ENCODE data around the gene ZNF750. TPM values are rescaled to one million over a fixed set of nuclear protein-coding genes. Genes with fewer than 3 reads are reported as not detected.

Gene ZNF750
- total RNA-seq, 1 donor from 2014 or later: 4.7 TPM

GRCh38 chr17:82851381-82851780 is 11.6 kb upstream of the ZNF750 start:
- peaks cover 3% of the 10 kb centered on the region for H3K36me3 ChIP-seq
- no peak overlapping the region for H3K27ac ChIP-seq
- intact Hi-C loops (cut with DNase I): no loop called here
- H3K27me3 ChIP-seq (ENCODE audit: low read depth): no peaks in the 10 kb centered on the region
- peaks cover 21% of the 10 kb centered on the region for H3K4me1 ChIP-seq
- TF ChIP-seq CTCF (IDR thresholded peaks at IDR 0.05): no peak
- no peak overlapping the region for H3K4me3 ChIP-seq
- no peak for ATAC-seq
- peak; percentile 39 for DNase-seq
- H3K9me3 ChIP-seq: no peaks in the 10 kb centered on the region

GRCh38 chr17:82849076-82849945 is 9.5 kb upstream of the ZNF750 start:
- H3K36me3 ChIP-seq: no peaks in the 10 kb centered on the region
- DNase-seq (no peak), ATAC-seq (no peak)
- no peaks in the 10 kb centered on the region for H3K27me3 ChIP-seq (ENCODE audit: low read depth)
- peaks cover 24% of the 10 kb centered on the region for H3K4me1 ChIP-seq
- H3K27ac ChIP-seq: no peak overlapping the region
- H3K9me3 ChIP-seq: no peaks in the 10 kb centered on the region
- intact Hi-C loops (cut with DNase I): no loop called here
- no peak for TF ChIP-seq CTCF (IDR thresholded peaks at IDR 0.05)
- H3K4me3 ChIP-seq: no peak overlapping the region

- Histone ChIP-seq H3K36me3 (no peaks in the 10 kb centered on the region), H3K27ac (peak overlapping the region; percentile 78), H3K9me3 (no peaks in the 10 kb centered on the region), H3K27me3 (ENCODE audit: low read depth) (no peaks in the 10 kb centered on the region), H3K4me1 (peaks cover 24% of the 10 kb centered on the region), H3K4me3 (peak overlapping the region; percentile 43)
- DNase-seq: peak; percentile 85
- no peak for TF ChIP-seq CTCF (IDR thresholded peaks at IDR 0.05)
- intact Hi-C loops (cut with DNase I): no loop called here
- peak; percentile 88 to 91 for ATAC-seq
Observed at GRCh38 chr17:82848022-82848592, 8.3 kb upstream of the ZNF750 start.

- Histone ChIP-seq H3K27ac (peak overlapping the region; percentile 56), H3K36me3 (no peaks in the 10 kb centered on the region), H3K4me3 (peak overlapping the region; percentile 56), H3K9me3 (no peaks in the 10 kb centered on the region), H3K27me3 (ENCODE audit: low read depth) (no peaks in the 10 kb centered on the region), H3K4me1 (peaks cover 24% of the 10 kb centered on the region)
- no peak for DNase-seq
- TF ChIP-seq CTCF (IDR thresholded peaks at IDR 0.05): no peak
- intact Hi-C loops (cut with DNase I): no loop called here
- ATAC-seq: peak; percentile 51 to 62
Observed at GRCh38 chr17:82846061-82846691, 6.4 kb upstream of the ZNF750 start.

- no peak for TF ChIP-seq CTCF (IDR thresholded peaks at IDR 0.05)
- DNase-seq (peak; percentile 73), ATAC-seq (peak; percentile 68 to 70)
Observed at GRCh38 chr17:82845163-82845807, 5.5 kb upstream of the ZNF750 start.

More at GRCh38 chr17:82845163-82845807, 5.5 kb upstream of the ZNF750 start:
- no peaks in the 10 kb centered on the region for H3K36me3 ChIP-seq
- no peaks in the 10 kb centered on the region for H3K9me3 ChIP-seq
- intact Hi-C loops (cut with DNase I): no loop called here
- peak overlapping the region; percentile 69 for H3K27ac ChIP-seq
- peaks cover 24% of the 10 kb centered on the region for H3K4me1 ChIP-seq
- H3K27me3 ChIP-seq (ENCODE audit: low read depth): no peaks in the 10 kb centered on the region
- peak overlapping the region; percentile 56 for H3K4me3 ChIP-seq
